NCI-H69 (cell line): ENCODE results near the gene OVOL3.

Experiments used
- DNase-seq: peaks from one replicate; lab custom pipeline; 2025; lab: John Stamatoyannopoulos, UW

OVOL3 gene

DNA sequence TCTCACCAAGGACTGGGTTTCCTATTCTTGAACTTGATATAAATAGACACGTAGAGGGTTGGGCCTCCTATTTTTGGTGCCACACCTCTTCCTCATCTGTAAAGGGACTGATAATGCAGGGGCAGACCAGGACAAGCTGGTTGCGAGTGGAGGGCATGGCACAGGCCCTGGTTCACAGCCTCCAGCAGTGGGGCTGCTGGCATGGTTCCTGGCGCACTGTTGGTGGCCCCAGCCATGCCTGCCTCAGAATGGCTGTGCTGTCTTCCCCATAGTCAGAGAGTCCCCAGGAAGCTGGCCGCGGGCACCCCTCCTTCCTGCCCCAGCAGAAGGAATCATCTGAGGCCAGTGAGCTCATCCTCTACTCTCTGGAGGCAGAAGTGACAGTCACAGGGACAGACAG, 10.5 kb upstream of the OVOL3 start:
- no peak for DNase-seq

DNA sequence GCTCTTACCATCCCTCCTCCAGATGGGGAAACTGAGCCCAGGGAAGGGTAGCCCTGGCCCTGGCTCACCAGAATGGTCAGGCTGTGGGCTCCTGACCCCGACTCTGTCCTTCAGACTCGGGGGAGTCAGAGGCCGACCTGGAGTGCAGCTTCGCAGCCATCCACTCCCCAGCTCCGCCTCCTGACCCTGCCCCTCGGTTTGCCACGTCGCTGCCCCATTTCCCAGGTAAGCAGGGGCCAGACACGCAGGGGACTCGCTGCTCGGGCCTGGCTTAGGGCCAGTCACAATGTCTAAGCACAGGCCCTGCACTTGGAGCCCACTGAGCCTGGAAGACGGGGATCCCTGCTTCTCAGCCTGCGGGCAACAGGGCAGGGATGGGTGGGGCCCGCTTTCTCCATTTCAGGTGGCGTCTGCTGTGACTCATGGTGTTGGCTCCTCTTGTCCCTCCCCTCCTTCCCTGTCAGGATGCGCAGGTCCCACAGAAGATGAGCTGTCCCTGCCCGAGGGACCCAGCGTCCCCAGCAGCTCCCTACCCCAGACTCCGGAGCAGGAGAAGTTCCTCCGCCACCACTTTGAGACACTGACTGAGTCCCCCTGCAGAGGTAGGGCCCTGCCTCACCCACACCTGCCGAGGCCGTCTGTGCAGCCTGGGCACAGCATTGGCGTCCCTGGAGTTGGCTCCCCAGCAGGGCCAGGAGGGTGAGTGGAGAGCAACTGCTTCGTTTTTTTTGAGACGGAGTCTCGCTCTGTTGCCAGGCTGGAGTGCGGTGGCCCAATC, 9.2 kb upstream of the OVOL3 start:
- DNase-seq = no peak

DNA sequence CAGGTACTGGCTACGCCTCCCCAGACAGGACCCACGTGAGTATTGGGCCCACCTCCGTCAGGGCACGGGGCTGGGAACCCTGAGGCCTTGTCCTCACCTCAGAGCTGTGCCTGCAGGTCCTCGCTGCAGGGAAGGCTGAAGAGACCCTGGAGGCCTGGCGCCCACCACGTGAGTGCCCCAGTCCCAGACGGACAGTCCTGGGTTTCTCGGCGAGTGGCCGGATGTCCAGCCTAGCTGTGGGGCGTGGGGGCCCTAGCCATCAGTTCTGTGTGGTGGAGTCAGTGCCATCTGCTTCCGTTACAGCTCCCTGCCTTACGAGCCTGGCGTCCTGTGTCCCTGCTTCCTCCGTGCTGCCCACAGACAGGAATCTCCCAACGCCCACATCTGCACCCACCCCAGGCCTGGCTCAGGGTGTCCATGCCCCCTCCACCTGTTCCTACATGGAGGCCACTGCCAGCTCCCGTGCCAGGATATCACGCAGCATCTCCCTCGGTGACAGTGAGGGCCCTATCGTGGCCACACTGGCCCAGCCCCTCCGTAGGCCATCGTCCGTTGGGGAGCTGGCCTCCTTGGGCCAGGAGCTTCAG, 7.8 kb upstream of the OVOL3 start:
- no peak for DNase-seq

DNA sequence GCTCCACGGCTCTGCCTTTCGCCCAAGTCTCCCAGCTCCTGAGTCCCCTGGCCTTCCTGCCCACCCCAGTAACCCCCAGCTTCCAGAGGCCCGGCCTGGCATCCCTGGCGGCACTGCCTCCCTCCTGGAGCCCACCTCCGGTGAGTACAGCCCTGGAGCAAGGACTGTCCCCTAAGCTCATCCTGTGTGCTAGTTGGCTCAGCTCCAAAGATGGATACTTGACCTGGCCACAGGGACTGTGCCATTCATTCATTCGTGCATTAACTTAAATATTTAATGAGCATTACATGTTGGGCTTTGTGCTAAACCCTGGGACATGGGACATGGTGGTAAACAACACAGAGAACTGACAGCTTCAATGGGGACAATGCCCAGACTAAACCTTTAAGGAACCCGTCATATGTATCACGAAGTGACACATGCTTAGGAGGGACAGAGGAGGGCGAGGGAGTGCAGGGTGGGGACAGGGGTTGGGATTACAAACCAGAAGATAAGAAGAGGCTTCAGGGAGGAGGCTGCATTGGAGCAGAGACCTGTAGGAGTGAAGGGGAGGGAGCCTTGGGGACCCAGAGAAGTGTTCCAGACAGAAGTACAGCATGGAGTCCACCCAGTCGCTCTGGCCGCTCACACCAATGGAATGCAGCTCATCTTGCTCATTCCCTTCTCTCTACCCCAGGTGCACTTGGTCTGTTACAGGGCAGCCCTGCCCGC, 6.9 kb upstream of the OVOL3 start:
- DNase-seq = no peak

DNA sequence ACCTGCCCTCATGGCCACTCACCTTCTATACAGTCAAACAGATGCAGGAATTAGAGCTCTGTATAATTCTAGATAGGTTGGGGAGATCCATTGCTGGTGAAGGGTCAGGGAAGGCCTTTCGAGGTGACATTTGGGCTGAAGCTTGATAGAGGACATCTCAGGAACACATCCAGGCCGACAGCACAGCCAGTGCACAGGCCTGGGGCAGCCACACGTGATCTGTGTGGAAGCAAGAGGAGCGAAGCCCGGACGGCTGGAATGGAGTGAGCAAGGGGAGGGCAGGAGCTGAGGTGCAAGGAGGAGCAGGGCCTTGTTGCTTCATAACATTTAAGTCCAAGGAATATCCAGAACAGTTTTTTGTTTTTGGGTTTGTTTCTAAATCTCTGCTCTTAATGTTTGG, 4.5 kb upstream of the OVOL3 start:
- no peak for DNase-seq

DNA sequence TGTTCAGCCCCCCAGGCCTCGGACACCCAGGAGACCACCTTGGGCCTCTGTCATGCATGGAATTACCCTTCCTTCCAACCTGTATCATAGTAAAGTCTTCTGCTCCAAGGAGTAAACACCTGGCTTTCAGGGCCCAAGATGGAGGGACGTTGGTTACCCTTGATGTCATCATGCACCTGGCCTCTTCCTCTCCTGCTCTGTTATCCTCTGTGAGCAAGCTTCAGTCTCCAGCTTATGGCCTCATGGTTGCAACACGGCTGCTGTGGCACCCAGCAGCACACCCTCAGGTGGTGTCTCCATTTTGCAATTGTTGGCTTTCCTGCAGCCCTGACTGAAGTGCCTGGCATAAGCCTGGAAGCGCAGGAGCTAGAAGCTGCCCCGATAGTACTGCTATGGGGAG, 4.0 kb upstream of the OVOL3 start:
- no peak for DNase-seq

DNA sequence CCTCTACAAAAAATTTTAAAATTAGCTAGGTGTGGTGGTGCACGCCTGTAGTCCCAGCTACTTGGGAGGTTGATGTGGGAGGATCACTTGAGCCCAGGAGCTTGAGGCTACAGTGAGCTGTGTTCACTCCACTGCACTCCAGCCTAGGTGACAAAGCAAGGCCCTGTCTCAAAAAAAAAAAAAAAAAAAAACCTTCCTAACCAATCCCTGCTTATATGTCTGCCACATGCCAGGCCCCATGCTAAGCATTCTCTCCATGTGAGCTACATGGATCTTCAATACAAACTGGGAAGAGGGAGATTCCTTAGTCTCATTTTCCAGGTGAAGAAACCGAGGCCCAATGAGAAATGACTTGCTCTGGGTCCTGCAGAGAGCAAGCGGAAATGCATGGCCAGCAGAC, 2.3 kb upstream of the OVOL3 start:
- no peak for DNase-seq

DNA sequence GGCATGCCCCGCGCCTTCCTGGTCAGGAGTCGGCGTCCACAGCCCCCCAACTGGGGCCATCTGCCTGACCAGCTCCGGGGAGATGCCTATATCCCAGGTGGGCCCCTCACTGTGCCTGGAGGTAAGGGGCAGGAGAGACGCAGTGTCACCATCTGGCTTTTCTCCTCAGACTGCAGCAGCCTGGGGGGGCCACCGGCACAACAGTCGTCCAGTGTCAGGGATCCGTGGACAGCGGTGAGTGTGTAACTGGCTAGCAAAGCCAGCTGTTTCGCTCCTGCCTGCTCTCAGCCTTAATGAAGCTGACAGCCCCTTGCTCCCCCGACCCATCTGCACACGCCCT, 227 bp downstream of the OVOL3 start:
- peak; percentile 29 for DNase-seq

DNA sequence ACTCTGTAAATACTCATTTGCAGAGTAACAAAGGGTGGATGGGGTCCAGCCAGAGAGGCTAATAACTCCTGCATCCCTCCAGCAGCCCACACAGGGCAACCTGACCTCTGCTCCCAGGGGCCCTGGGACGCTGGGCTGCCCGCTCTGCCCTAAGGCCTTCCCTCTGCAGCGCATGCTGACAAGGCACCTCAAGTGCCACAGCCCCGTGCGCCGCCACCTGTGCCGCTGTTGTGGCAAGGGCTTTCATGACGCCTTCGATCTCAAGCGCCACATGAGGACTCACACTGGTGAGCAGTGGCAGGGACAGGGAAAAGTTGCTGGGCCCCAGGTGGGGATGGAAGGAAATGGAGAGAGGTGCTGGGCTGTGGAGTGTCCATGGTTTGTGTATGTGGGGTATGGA, 1.7 kb downstream of the OVOL3 start:
- no peak for DNase-seq

DNA sequence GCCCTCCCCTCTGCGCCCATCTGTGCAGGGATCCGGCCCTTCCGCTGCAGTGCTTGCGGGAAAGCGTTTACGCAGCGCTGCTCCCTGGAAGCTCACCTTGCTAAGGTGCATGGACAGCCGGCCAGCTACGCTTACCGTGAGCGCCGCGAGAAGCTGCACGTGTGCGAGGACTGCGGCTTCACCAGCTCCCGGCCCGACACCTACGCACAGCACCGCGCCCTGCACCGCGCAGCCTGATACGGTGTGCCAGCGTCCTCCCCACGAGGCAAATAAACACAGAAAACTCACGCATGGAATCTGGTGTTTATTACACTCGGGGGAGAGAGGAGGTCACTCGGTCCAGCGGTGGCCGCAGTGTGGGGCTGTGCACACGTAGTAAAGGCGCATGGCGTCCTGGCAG, 2.5 kb downstream of the OVOL3 start:
- DNase-seq = no peak

DNA sequence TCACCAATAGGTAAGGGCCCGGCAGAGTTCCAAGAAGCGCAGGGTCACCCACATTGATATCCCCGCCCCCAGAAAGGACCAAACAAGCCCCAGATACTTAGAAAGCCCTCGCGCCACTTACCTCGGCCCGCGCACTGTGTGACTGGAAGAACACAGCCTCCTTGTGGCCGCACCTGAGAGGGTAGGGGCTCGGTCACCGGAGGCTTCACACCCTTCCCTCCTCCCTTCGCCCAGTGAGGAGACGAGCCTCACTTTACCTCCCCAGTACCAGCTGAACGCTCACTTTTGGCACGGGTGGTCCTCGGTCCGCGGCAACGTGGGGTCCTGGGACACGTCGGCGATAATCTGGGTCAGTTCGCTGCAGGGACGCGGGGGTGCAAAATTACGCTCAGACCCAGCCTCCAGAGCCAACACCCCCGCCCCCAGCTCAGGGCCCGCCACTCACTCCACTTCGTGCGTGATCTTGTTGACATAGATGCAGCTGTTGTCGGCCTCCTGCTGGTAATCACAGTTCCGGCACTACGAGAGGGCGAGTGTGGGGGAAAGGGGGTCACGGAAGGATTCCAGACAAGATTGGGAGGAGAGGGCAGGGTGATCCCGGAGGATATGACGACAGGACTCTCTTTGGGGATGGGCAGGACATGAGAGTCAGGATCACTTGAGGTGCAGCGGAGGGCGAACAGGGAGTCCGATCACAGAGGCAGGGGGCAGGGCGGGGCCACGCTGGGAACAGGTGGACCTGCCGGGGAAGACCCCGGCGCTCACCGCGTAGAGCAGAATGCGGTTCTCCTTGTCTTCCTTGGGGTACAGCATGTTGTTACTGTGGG, 3.2 kb downstream of the OVOL3 start:
- peak; percentile 75 for DNase-seq

DNA sequence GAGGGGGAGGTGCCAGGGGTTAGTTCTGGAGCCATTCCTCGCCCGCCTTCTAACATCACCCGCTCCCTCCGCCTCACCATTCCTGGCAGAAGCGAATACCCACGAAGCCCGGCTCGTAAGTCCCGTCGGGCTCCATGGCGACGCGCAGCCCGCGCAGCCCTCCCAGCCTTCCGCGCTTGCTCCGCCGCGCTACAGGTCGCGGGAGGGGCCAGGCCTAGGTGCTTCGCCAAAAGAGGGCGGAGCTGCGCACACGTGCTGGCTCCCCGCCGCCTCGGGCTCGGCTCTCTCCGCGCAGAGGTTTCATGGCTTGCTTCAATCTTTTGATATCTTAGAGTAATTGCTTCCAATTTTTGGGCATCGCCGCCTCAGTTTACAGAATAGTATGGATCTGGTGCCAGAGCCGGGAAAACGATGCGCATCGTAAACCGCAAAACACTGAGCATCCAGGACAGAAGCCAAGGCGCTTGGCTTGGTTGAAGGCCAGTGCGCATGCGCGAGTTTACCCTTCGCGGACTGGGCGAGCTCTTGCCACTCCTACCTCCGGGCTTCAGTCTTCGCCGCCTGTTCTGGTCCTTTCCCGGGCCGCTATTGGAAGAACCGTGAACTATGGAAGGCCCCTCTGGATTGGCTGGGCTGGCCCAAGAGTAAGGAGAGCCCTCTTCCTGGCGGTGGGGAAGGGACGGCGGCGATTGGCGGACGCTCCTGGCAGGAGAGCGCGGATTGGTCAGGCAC, 3.9 kb downstream of the OVOL3 start, which contains the start of gene POLR2I:
TSS of gene POLR2I (minus strand) at position 155 of the 732 bp plus-strand sequence. CDS start at position 136, 19 bp downstream.
- peak; percentile 100 for DNase-seq

DNA sequence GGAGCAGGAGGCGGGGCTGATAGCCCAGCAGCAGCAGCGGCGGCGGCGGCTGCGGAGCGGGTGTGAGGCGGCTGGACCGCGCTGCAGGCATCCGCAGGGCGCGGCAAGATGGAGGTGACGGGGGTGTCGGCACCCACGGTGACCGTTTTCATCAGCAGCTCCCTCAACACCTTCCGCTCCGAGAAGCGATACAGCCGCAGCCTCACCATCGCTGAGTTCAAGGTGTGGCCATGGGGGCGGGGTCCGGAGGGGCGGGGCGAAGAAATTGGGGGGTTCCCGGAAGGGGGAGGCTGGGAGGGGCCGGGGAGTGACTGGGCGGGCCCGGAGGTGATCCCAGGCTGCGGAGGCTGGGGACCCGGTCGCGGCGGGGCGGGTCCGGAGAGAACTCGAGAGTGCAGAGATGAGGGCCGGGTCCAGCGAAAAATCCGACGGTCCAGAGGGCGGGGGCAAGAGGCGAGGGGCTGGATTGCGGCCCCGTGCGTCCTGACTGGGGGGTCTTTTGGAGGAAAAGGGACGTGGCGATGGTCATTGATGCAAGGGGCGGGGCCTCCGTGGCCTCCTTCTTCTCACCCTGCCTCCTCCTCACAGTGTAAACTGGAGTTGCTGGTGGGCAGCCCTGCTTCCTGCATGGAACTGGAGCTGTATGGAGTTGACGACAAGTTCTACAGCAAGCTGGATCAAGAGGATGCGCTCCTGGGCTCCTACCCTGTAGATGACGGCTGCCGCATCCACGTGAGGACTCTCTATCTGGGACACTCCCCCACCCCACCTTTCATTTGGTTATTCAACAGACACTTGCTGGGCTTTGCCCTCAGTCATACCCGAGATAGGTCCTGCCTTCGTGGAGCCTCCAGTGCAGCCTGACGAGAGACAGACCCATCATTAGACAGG, 4.8 kb downstream of the OVOL3 start, which contains the start of gene TBCB:
TSS of gene TBCB (plus strand) at position 16 of the 891 bp plus-strand sequence. CDS start at position 109, 93 bp downstream.
- peak; percentile 71 for DNase-seq

DNA sequence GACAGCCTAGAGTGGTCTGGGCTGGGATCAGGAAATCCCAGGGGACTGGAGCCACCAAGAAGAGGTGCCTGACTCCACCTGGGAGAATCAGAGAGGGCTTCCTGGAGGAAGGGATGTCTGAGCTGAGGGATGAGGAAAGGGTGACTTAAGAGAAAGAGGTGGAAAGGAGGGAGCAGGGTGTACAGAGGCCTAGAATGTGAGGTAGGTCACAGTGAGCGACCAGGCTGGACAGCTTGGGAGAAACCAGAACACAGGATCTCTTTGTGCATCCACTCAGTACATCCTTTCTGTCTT, 5.3 kb downstream of the OVOL3 start:
- no peak for DNase-seq

DNA sequence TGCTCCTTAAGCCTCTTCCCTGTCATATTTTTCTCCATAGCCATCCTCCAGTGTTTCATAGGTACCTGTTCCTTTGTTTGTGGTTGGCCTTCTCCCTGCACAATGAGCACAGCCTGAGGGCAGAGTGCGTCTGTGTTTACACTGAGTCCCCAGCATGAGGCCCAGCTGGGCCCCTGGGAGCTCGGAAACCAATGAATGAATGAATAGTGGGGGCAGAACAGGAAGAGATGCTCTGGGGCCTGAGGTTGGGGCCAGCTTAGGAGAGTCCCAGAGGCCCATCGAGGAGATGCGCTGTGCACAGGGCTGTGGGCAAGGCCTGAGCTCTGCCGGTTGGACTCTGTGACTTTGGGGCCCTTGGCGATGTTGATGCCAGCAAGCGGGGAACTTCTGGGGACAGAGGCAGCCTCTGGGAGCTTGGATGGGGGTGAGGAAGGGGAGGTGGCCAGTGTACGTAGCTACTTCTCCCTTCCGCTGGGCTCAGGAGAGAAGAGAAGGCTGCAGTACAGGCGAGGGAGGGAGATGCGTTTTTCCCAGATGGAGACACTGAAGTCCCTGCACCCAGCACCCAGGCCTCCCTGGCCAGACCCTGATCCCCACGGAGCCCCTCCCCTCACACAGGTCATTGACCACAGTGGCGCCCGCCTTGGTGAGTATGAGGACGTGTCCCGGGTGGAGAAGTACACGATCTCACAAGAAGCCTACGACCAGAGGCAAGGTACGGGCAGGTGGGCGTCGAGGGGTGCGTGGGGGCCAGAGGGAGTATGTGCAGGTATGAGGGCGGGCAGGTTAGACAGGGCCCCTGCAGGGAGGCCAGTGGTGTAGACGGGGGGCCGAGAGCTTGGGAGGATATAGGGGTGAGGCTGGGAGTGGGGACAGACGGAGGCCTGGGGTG, 9.4 kb downstream of the OVOL3 start:
- peak; percentile 97 for DNase-seq

DNA sequence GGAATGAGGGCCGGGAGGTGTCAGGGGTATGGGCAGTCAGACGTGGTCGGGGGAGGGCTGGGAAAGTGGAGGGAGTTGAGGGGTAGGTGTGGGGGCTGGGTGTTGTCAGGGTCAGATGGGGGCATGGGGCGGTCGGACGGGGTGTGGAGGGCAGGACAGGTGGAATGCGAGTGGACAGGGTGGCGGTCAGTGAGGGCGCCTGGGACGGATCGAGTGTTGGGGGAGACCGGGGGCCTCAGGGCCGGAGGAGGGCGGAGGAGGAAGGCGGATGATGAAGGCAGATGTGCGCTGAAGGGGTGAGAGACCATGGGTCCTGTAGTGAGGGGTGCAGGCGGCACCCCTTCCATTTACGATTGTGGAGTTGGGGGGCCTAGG, 10.0 kb downstream of the OVOL3 start:
- no peak for DNase-seq

DNA sequence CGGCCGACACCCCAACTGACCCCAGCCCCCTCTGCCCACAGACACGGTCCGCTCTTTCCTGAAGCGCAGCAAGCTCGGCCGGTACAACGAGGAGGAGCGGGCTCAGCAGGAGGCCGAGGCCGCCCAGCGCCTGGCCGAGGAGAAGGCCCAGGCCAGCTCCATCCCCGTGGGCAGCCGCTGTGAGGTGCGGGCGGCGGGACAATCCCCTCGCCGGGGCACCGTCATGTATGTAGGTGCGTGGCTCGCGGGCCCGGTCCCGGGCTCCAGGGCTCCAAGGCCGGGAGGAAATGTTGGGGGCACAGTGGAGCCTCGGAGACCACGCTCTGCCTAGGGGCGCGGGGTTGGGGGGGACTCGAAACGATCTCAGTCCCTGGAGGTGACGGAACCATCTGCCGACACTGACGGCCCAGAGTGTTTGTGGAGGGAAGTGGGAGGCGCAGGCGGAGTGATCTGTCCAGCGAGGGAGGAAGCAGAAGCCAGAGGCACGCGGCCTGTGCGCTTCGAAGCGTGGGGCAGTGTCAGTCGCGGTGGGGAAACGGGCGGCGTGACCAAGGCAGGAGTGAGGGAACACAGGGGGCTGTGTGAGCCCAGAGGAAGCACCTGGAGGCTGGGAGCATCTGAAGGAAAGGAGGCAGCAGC, 10.7 kb downstream of the OVOL3 start:
- no peak for DNase-seq

DNA sequence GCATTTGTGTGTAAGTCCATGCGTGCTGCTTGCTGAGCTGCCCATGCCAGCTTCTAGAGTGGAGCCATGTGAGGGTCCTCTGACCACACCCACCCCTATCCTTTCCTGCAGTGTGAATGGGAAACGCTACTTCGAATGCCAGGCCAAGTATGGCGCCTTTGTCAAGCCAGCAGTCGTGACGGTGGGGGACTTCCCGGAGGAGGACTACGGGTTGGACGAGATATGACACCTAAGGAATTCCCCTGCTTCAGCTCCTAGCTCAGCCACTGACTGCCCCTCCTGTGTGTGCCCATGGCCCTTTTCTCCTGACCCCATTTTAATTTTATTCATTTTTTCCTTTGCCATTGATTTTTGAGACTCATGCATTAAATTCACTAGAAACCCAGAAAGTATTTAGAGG, 14.6 kb downstream of the OVOL3 start:
- DNase-seq = no peak

DNA sequence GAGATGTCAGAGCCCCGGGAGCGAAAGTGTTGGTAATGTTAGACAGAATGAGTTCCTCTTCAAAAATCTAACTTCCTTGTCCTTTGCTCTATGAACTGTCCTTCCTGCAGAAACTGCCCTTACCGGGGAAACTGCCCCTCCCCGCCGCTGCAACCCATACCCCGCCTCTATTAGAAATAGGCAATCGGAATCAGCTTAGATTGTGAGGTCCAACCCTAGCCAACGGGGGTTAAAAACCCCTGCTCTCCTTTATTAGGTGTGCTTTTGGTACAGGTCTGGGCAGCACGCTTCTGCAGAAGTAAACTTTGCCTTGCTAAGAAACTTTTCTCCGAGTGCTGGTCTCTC, 17.4 kb downstream of the OVOL3 start:
- DNase-seq = peak; percentile 61
